MM.1S (cell line): ENCODE measurements around the gene TDRD12.

Experiments used
- EZH2 ChIP-seq: fragments of 300-600 bp; sonication (generic); optimal IDR thresholded peaks from 2 replicates; pipeline ENCODE3; 2017; ENCODE audit warnings: low read depth, mild to moderate bottlenecking, antibody characterized with exemption, low read length, mixed read lengths
- EZH2phosphoT487 ChIP-seq: fragments of 300-600 bp; sonication (generic); IDR thresholded peaks from 2 replicates; pipeline ENCODE4 v1.6.1; 2018; ENCODE audit warnings: antibody characterized with exemption, low read length
- TF ChIP-seq, protein P1 (sequence below): fragments of 300-600 bp; sonication (generic); IDR thresholded peaks from 2 replicates; pipeline ENCODE4 v1.5.1; 2016; ENCODE audit warnings: antibody characterized with exemption, low read length, mixed read lengths

DNA sequence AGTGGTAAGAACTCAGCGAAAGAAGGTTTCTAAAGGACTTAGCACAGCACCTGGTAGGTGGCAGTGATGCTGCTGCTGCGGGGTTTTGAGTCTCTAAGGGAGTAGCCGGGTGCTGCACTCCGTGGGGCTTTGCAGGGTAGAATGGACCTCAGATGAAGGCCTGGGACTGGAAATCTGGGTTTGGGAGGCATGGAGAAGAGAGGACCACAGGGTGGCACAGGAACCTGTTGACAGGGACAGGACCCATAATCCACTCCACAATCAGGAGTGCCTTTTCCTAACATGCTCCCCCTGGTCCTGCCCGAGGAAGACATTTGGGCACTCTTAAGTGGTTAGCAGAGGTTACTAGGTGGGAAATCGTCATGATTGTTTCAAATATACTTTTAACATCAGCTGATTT, 29.8 kb downstream of the TDRD12 start:
- TF ChIP-seq, protein P1, sequence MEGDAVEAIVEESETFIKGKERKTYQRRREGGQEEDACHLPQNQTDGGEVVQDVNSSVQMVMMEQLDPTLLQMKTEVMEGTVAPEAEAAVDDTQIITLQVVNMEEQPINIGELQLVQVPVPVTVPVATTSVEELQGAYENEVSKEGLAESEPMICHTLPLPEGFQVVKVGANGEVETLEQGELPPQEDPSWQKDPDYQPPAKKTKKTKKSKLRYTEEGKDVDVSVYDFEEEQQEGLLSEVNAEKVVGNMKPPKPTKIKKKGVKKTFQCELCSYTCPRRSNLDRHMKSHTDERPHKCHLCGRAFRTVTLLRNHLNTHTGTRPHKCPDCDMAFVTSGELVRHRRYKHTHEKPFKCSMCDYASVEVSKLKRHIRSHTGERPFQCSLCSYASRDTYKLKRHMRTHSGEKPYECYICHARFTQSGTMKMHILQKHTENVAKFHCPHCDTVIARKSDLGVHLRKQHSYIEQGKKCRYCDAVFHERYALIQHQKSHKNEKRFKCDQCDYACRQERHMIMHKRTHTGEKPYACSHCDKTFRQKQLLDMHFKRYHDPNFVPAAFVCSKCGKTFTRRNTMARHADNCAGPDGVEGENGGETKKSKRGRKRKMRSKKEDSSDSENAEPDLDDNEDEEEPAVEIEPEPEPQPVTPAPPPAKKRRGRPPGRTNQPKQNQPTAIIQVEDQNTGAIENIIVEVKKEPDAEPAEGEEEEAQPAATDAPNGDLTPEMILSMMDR = no peak
- no peak for TF ChIP-seq EZH2phosphoT487
- no peak for TF ChIP-seq EZH2
